GM12801 (cell line): ENCODE data around the gene BZW2.

Experiments used
- TF ChIP-seq, protein P1 (sequence below): IDR thresholded peaks from one replicate; pipeline ENCODE4 v1.5.1; 2011; ENCODE audit warnings: control low read depth; ENCODE audit not compliant: insufficient read length; ENCODE audit errors: extremely low read depth

Gene BZW2

DNA sequence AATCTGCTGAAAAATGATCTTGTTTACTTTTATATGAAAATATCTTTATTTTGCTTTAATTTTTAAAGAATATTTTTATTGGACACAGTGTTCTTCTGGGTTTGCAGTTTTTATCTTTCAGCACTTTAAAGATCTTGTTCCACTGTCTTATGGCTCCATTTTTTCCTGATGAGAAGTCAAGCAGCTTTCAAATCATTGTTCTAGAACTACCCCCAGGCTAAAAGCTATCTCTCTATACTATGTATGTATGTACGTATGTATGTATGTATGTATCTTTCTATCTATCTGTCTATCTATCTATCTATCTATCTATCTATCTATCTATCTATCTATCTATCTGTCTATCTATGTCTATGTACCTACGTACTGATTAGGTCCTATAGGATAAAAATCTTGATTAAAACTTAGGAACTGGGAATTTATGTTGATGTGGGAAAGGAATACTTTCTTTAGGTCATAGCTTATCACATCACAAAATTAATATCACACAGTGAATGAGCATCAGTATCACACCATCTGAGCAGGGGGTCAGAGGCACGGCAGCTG lies 72.2 kb downstream of the BZW2 start:
- TF ChIP-seq, protein P1, sequence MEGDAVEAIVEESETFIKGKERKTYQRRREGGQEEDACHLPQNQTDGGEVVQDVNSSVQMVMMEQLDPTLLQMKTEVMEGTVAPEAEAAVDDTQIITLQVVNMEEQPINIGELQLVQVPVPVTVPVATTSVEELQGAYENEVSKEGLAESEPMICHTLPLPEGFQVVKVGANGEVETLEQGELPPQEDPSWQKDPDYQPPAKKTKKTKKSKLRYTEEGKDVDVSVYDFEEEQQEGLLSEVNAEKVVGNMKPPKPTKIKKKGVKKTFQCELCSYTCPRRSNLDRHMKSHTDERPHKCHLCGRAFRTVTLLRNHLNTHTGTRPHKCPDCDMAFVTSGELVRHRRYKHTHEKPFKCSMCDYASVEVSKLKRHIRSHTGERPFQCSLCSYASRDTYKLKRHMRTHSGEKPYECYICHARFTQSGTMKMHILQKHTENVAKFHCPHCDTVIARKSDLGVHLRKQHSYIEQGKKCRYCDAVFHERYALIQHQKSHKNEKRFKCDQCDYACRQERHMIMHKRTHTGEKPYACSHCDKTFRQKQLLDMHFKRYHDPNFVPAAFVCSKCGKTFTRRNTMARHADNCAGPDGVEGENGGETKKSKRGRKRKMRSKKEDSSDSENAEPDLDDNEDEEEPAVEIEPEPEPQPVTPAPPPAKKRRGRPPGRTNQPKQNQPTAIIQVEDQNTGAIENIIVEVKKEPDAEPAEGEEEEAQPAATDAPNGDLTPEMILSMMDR: no peak

DNA sequence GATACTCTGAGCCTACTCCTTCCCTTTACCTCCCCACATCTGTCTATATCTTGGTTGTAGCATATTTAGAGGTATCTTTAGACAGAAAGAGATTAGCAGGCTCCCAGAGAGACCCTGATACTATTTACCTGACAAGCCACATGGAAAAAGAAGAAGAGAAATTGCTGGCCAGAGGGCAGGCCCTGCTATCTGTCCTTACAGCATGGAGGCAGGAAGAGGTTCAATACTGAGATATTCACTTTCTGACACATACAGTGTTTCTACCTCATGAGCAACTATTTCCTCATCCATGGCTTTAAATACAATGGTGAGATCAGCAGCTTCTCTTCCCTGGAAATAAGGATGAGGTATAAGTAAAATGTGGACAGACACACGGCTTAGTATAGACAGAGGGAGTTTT lies 73.7 kb downstream of the BZW2 start:
- TF ChIP-seq, protein P1: no peak

DNA sequence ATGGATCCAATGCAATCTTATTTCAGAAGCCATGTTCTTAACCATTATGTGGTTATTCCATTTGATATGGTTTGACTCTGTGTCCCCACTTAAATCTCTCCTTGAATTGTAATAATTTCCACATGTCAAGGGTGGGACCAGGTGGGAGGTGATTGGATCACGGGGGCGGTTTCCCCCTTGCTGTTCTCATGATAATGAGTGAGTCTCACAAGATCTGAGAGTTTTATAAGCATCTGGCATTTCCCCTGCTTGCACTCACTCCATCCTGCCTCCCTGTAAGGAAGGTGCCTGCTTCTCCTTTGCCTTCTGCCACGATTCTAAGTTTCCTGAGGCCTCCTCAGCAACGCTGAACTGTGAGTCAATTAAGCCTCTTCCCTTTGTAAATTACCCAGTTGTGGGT lies 75.6 kb downstream of the BZW2 start:
- TF ChIP-seq, protein P1: no peak

DNA sequence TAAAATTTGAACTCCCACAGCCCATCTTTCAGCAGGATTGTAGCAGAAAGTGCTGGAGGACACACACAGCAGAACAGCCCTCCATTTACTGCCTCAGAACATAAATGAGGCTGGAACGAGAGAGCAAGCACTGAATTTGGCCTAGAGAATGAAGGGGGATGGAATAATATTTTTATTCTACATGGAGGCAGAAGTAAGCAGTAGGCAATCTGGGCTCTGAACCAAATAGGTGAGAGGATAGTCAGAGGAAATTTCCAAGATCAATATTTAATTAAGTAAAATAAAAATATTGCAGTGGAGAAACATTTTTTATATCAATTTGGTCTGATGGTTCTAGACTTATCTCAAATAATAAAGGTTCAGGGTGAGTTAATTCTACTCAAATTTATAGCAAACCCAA lies 78.4 kb downstream of the BZW2 start:
- TF ChIP-seq, protein P1: no peak

DNA sequence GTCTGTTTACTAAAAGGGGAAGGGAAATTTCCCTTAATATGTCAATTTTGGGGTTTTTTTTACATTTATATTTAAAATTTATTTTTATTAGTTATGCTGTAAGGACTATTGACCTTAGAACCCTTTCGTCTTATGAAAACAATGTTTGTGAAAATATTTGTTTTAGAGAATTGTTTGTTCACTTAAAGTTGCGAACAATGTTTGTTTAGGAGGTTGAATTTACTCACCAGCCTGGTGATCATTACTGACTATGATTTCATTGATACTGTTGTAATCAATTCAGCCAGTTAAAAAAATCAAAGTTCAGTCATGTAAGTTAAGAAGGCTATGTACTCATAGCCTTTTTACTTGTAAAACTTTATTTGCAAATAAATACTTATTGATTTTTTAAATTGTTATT lies 80.2 kb downstream of the BZW2 start:
- TF ChIP-seq, protein P1: no peak

DNA sequence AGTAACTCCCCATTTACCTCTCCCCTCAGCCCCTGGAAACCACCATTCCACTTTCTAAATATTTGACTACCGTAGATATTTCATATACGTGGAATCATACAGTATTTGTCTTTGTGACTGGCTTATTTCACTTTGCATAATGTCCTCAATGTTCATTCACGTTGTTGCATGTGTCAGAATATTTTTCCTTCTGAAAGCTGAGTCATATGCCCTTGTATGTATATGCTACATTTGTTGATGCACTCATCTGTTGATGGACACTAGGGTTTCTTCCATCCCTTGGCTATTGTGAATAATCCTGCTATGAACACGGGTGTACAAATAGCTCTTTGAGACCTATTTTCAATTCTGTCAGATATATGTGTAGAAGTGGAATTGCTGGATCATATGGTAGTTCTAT lies 81.8 kb downstream of the BZW2 start:
- TF ChIP-seq, protein P1: no peak

DNA sequence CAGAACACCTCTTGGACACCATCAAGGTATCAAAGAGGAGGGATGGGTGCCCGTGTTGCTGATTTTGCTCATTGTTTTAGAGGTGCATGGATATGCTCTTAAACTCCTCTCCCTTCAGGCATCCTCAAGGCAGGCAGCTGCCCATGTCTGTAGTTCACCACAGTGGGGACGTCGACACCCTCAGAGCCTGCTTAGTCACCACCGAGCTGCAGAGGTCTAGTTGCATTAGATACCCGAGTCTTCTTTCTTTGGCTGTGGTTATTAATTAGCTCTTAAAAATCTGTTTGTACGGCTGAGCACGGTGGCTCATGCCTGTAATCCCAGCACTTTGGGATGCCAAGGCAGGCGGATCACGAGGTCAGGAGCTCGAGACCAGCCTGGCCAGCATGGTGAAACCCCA lies 82.8 kb downstream of the BZW2 start:
- TF ChIP-seq, protein P1: no peak
